K562 (cell line): ENCODE measurements around the gene ZNF335. TPM values are rescaled to one million over a fixed set of nuclear protein-coding genes. Genes with fewer than 3 reads are reported as not detected.

Experiments
- GABPA ChIP-seq: fragments of 200-800 bp; sonication (Bioruptor generic); conservative IDR thresholded peaks from 2 replicates; pipeline ENCODE4 v1.6.1; 2016; ENCODE audit warnings: low read depth, missing genetic modification characterization, missing compliant biosample characterization
- HLTF ChIP-seq: fragments of 450-650 bp; IDR thresholded peaks from 2 replicates; pipeline ENCODE4 v1.6.1; 2016
- ILK ChIP-seq: fragments of 450-650 bp; IDR thresholded peaks from 2 replicates; pipeline ENCODE4 v1.6.1; 2016; ENCODE audit warnings: missing genetic modification characterization, low read depth, mild to moderate bottlenecking, missing compliant biosample characterization, moderate library complexity, borderline replicate concordance
- MCM5 ChIP-seq: fragments of 450-650 bp; IDR thresholded peaks from 2 replicates; pipeline ENCODE4 v1.6.1; 2016; ENCODE audit warnings: low read depth
- NFYB ChIP-seq: IDR thresholded peaks from 2 replicates; pipeline ENCODE4 v1.6.1; 2011; ENCODE audit warnings: mild to moderate bottlenecking, moderate library complexity; ENCODE audit not compliant: insufficient read length; ENCODE audit errors: extremely low read depth
- NR2C1 ChIP-seq, 2 experiments: fragments of 450-650 bp; IDR thresholded peaks; 2 replicates each; pipeline ENCODE4 v1.6.1; 2017; ENCODE audit warnings: mild to moderate bottlenecking in 2 of 2, antibody characterized with exemption in 1 of 2, inconsistent platforms in 1 of 2, missing compliant biosample characterization in 1 of 2, missing genetic modification characterization in 1 of 2
- NUFIP1 ChIP-seq: fragments of 450-650 bp; IDR thresholded peaks from 2 replicates; pipeline ENCODE4 v1.6.1; 2018; ENCODE audit not compliant: partially characterized antibody
- PPARD ChIP-seq: fragments of 250-450 bp; sonication (Bioruptor Pico); IDR thresholded peaks from 2 replicates; pipeline ENCODE4 v1.8.0; 2022; ENCODE audit warnings: inconsistent platforms, mild to moderate bottlenecking, moderate library complexity
- RBM22 ChIP-seq: fragments of 200-400 bp; formaldehyde crosslinking; IDR thresholded peaks from 2 replicates; pipeline ENCODE4 v1.6.1; 2018; ENCODE audit warnings: low read length, low read depth; ENCODE audit not compliant: poor library complexity, severe bottlenecking
- ZNF57 ChIP-seq: fragments of 450-650 bp; formaldehyde crosslinking; IDR thresholded peaks from 2 replicates; pipeline ENCODE4 v1.4.0; 2020; ENCODE audit warnings: mild to moderate bottlenecking, moderate library complexity
- polyA plus RNA-seq, 8 experiments: library from polyadenylated mRNA; depleted of rRNA in 4 of 8; stranded (reverse) in 5 of 8; unstranded in 3 of 8; fragments of >200 nt; fragmentation: Nextera tagmentation in 2 of 8; fragmentation: Illumina TruSeq in 1 of 8; extraction: Ambion mirVana in 2 of 8; extraction: Trizol in 1 of 8; gene quantifications; 2 replicates each; pipeline versions ENCODE4 v1.2.1 to v1.2.3, GENCODE V29; 2011 to 2014; ENCODE audit warnings: inconsistent platforms in 1 of 8, missing spikeins in 1 of 8
- total RNA-seq, 7 experiments: library from RNA; depleted of rRNA in 6 of 7; stranded (reverse); fragments of >200 nt in 6 of 7; fragmentation: Illumina TruSeq in 2 of 7; extraction: Trizol in 2 of 7; gene quantifications; 2 replicates each; pipeline versions ENCODE4 v1.2.1 to v1.2.3, GENCODE V29; 2011 to 2021; ENCODE audit warnings: low replicate concordance in 1 of 7
- TF ChIP-seq, protein P1 (sequence below): sonication (generic); formaldehyde crosslinking; IDR thresholded peaks from 2 replicates; pipeline ENCODE4 v1.8.0; 2023; ENCODE audit warnings: mild to moderate bottlenecking, missing genetic modification reagents
- TF ChIP-seq, protein P2 (sequence below): fragments of 250-450 bp; sonication (Bioruptor Pico); IDR thresholded peaks from 2 replicates; pipeline ENCODE4 v1.5.0; 2022; ENCODE audit warnings: mild to moderate bottlenecking
- TF ChIP-seq, protein P3 (sequence below): fragments of 250-450 bp; sonication (Bioruptor Pico); IDR thresholded peaks from 2 replicates; pipeline ENCODE4 v1.9.0; 2021; ENCODE audit warnings: mild to moderate bottlenecking, inconsistent platforms
- TF ChIP-seq, protein P4 (sequence below): fragments of 450-650 bp; formaldehyde crosslinking; IDR thresholded peaks from 2 replicates; pipeline ENCODE4 v1.4.0; 2022; ENCODE audit warnings: missing genetic modification characterization
- TF ChIP-seq, protein P5 (sequence below), 2 experiments: fragments of 450-650 bp; IDR thresholded peaks; 2 replicates each; pipeline ENCODE4 v1.6.1; 2016

ZNF335 gene
- total and polyA plus RNA-seq, 9 of the 15 experiments (the other 6 are each of a cell fraction or from before 2014, with no cell fraction given) = 0.39 to 16.0 (median 7.6) TPM

DNA sequence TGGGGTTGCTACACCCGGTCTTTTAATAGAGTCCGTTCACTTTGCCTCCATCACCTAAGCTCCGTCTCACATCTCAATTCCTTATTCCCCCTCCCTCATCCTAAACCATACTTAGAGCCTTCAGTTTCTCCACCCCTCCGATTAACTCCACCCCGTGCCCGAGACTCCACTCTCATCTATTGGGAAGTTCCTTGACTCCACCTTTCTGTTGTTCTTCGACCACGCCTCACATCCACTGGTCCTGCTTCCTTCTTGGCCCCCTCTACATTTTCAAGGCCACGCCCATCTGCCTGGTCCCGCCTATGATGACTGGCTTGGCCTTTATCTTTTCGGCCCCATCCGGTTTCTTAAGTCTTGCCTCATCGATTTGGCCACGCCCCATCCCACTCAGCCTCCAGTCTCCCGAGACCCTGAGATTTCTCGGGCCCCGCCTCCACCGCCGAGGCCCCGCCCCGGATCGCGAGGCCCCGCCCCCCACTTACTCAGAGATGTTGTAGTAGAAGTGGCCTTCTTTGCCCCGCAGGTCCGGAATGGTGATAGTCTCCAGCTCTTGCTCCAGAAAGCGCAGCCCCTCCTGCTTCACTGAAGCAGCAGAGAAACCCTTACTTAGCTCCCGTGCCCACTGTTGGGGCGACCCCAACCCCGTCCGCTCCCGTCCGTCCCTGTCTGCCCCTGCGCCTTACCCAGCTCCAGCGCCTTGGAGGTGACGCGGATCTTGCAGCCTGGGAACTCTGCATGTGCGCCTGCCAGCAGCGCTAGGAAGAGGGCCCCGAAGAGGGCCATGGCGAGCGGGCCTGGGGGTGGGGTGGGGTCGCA is 61.1 kb downstream of the ZNF335 start (continued):
- TF ChIP-seq, protein P1, sequence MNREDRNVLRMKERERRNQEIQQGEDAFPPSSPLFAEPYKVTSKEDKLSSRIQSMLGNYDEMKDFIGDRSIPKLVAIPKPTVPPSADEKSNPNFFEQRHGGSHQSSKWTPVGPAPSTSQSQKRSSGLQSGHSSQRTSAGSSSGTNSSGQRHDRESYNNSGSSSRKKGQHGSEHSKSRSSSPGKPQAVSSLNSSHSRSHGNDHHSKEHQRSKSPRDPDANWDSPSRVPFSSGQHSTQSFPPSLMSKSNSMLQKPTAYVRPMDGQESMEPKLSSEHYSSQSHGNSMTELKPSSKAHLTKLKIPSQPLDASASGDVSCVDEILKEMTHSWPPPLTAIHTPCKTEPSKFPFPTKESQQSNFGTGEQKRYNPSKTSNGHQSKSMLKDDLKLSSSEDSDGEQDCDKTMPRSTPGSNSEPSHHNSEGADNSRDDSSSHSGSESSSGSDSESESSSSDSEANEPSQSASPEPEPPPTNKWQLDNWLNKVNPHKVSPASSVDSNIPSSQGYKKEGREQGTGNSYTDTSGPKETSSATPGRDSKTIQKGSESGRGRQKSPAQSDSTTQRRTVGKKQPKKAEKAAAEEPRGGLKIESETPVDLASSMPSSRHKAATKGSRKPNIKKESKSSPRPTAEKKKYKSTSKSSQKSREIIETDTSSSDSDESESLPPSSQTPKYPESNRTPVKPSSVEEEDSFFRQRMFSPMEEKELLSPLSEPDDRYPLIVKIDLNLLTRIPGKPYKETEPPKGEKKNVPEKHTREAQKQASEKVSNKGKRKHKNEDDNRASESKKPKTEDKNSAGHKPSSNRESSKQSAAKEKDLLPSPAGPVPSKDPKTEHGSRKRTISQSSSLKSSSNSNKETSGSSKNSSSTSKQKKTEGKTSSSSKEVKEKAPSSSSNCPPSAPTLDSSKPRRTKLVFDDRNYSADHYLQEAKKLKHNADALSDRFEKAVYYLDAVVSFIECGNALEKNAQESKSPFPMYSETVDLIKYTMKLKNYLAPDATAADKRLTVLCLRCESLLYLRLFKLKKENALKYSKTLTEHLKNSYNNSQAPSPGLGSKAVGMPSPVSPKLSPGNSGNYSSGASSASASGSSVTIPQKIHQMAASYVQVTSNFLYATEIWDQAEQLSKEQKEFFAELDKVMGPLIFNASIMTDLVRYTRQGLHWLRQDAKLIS (CRISPR knock-in tag) = no peak
- TF ChIP-seq, protein P2, sequence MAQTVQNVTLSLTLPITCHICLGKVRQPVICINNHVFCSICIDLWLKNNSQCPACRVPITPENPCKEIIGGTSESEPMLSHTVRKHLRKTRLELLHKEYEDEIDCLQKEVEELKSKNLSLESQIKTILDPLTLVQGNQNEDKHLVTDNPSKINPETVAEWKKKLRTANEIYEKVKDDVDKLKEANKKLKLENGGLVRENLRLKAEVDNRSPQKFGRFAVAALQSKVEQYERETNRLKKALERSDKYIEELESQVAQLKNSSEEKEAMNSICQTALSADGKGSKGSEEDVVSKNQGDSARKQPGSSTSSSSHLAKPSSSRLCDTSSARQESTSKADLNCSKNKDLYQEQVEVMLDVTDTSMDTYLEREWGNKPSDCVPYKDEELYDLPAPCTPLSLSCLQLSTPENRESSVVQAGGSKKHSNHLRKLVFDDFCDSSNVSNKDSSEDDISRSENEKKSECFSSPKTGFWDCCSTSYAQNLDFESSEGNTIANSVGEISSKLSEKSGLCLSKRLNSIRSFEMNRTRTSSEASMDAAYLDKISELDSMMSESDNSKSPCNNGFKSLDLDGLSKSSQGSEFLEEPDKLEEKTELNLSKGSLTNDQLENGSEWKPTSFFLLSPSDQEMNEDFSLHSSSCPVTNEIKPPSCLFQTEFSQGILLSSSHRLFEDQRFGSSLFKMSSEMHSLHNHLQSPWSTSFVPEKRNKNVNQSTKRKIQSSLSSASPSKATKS (CRISPR knock-in tag) = no peak
- TF ChIP-seq, protein P3, sequence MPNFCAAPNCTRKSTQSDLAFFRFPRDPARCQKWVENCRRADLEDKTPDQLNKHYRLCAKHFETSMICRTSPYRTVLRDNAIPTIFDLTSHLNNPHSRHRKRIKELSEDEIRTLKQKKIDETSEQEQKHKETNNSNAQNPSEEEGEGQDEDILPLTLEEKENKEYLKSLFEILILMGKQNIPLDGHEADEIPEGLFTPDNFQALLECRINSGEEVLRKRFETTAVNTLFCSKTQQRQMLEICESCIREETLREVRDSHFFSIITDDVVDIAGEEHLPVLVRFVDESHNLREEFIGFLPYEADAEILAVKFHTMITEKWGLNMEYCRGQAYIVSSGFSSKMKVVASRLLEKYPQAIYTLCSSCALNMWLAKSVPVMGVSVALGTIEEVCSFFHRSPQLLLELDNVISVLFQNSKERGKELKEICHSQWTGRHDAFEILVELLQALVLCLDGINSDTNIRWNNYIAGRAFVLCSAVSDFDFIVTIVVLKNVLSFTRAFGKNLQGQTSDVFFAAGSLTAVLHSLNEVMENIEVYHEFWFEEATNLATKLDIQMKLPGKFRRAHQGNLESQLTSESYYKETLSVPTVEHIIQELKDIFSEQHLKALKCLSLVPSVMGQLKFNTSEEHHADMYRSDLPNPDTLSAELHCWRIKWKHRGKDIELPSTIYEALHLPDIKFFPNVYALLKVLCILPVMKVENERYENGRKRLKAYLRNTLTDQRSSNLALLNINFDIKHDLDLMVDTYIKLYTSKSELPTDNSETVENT (CRISPR knock-in tag) = 0 out of 2 replicates have a peak, but pooled peaks have one; percentile 71
- TF ChIP-seq NFYB = no peak
- TF ChIP-seq, protein P4, sequence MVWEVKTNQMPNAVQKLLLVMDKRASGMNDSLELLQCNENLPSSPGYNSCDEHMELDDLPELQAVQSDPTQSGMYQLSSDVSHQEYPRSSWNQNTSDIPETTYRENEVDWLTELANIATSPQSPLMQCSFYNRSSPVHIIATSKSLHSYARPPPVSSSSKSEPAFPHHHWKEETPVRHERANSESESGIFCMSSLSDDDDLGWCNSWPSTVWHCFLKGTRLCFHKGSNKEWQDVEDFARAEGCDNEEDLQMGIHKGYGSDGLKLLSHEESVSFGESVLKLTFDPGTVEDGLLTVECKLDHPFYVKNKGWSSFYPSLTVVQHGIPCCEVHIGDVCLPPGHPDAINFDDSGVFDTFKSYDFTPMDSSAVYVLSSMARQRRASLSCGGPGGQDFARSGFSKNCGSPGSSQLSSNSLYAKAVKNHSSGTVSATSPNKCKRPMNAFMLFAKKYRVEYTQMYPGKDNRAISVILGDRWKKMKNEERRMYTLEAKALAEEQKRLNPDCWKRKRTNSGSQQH = peak; percentile 74; the same call in 1 of the 2 replicates
- no peak for TF ChIP-seq NR2C1 (IDR thresholded peaks at IDR 0.05)
- TF ChIP-seq NR2C1 (tag; IDR thresholded peaks at IDR 0.05) = no peak
- TF ChIP-seq RBM22 = peak; percentile 5
- TF ChIP-seq PPARD = no peak
- TF ChIP-seq ILK = no peak
- peak; percentile 83 for TF ChIP-seq GABPA
- no peak for TF ChIP-seq MCM5
- no peak for TF ChIP-seq NUFIP1
- TF ChIP-seq ZNF57 (CRISPR knock-in tag) = no peak
- TF ChIP-seq HLTF = no peak
- TF ChIP-seq, protein P5, sequence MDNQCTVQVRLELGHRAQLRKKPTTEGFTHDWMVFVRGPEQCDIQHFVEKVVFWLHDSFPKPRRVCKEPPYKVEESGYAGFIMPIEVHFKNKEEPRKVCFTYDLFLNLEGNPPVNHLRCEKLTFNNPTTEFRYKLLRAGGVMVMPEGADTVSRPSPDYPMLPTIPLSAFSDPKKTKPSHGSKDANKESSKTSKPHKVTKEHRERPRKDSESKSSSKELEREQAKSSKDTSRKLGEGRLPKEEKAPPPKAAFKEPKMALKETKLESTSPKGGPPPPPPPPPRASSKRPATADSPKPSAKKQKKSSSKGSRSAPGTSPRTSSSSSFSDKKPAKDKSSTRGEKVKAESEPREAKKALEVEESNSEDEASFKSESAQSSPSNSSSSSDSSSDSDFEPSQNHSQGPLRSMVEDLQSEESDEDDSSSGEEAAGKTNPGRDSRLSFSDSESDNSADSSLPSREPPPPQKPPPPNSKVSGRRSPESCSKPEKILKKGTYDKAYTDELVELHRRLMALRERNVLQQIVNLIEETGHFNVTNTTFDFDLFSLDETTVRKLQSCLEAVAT (IDR thresholded peaks at IDR 0.05) = peak; percentile 59 to 63; a peak in 3 of 4 replicates
